Measurements from ENCODE around the gene U2AF1L4. TPM values are rescaled to one million over a fixed set of nuclear protein-coding genes. Genes with fewer than 3 reads are reported as not detected.
"Not testable (repeated sequence)": the region's sequence is repeated elsewhere in the genome, so short reads cannot be mapped to it uniquely, and the experiment has no call there.

Gene U2AF1L4
- polyA plus RNA-seq, 1 donor from 2014 or later, result 57.0 TPM

GRCh38 chr19:35773020-35773806 lies 28.0 kb upstream of the U2AF1L4 start:
- Histone ChIP-seq H3K9me3 (ENCODE audit: low read length) (no peaks in the 10 kb centered on the region), H3K4me2 (ENCODE audit: low read length) (no peak overlapping the region), H3K36me3 (ENCODE audit: insufficient read depth, low read length) (no peaks in the 10 kb centered on the region), H3K9ac (ENCODE audit: low read length) (no peak overlapping the region), H4K20me1 (ENCODE audit: insufficient read depth) (no peaks in the 10 kb centered on the region), H3K9me2 (ENCODE audit: insufficient read depth, low read length) (no peaks in the 10 kb centered on the region), H2AFZ (ENCODE audit: low read depth, low read length) (no peak overlapping the region), H3K79me2 (replicated peaks; ENCODE audit: insufficient read depth, low read length) (peaks cover 24% of the 10 kb centered on the region), H3K4me3 (ENCODE audit: low read length) (no peak overlapping the region), H3F3A (ENCODE audit: insufficient read depth, low read length, poor library complexity, severe bottlenecking) (no peaks in the 10 kb centered on the region), H3K27me3 (ENCODE audit: insufficient read depth, low read depth, low read length) (no peaks in the 10 kb centered on the region), H3K27ac (ENCODE audit: low read length) (no peak overlapping the region)
- no peak for TF ChIP-seq POLR2AphosphoS5 (IDR thresholded peaks at IDR 0.05)

- not testable (repeated sequence) for H3K36me3 ChIP-seq (ENCODE audit: insufficient read depth, low read length); H3K4me2 ChIP-seq (ENCODE audit: low read length); H4K20me1 ChIP-seq (ENCODE audit: insufficient read depth)
Measured at GRCh38 chr19:35772362-35772761, 27.1 kb upstream of the U2AF1L4 start.

GRCh38 chr19:35768082-35768421 lies 22.8 kb upstream of the U2AF1L4 start:
- H3K27ac ChIP-seq (ENCODE audit: low read length), result no peak overlapping the region
- no peaks in the 10 kb centered on the region for H3K36me3 ChIP-seq (ENCODE audit: insufficient read depth, low read length)
- H3K79me2 ChIP-seq (replicated peaks; ENCODE audit: insufficient read depth, low read length), result no peaks in the 10 kb centered on the region
- no peaks in the 10 kb centered on the region for H3K9me3 ChIP-seq (ENCODE audit: low read length)
- no peak overlapping the region for H2AFZ ChIP-seq (ENCODE audit: low read depth, low read length)
- no peaks in the 10 kb centered on the region for H3K9me2 ChIP-seq (ENCODE audit: insufficient read depth, low read length)
- TF ChIP-seq, protein P1, sequence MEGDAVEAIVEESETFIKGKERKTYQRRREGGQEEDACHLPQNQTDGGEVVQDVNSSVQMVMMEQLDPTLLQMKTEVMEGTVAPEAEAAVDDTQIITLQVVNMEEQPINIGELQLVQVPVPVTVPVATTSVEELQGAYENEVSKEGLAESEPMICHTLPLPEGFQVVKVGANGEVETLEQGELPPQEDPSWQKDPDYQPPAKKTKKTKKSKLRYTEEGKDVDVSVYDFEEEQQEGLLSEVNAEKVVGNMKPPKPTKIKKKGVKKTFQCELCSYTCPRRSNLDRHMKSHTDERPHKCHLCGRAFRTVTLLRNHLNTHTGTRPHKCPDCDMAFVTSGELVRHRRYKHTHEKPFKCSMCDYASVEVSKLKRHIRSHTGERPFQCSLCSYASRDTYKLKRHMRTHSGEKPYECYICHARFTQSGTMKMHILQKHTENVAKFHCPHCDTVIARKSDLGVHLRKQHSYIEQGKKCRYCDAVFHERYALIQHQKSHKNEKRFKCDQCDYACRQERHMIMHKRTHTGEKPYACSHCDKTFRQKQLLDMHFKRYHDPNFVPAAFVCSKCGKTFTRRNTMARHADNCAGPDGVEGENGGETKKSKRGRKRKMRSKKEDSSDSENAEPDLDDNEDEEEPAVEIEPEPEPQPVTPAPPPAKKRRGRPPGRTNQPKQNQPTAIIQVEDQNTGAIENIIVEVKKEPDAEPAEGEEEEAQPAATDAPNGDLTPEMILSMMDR (IDR thresholded peaks at IDR 0.05; ENCODE audit: poor library complexity, severe bottlenecking), result no peak
- TF ChIP-seq TAF1 (IDR thresholded peaks at IDR 0.05; ENCODE audit: low read depth) (no peak), POLR2AphosphoS5 (IDR thresholded peaks at IDR 0.05) (no peak), EZH2 (IDR thresholded peaks at IDR 0.05; ENCODE audit: borderline replicate concordance, insufficient read depth, low read length, poor library complexity, severe bottlenecking) (no peak), RAD21 (conservative IDR thresholded peaks at IDR 0.05) (no peak), EP300 (conservative IDR thresholded peaks at IDR 0.05; ENCODE audit: poor library complexity, severe bottlenecking) (no peak), SMC3 (conservative IDR thresholded peaks at IDR 0.05; ENCODE audit: poor library complexity) (no peak), MXI1 (conservative IDR thresholded peaks at IDR 0.05; ENCODE audit: poor library complexity, severe bottlenecking) (no peak), REST (IDR thresholded peaks at IDR 0.05; ENCODE audit: borderline replicate concordance) (no peak)
- H4K20me1 ChIP-seq (ENCODE audit: insufficient read depth), result no peaks in the 10 kb centered on the region
- H3K27me3 ChIP-seq (ENCODE audit: insufficient read depth, low read depth, low read length), result no peaks in the 10 kb centered on the region
- no peak overlapping the region for H3K4me3 ChIP-seq (ENCODE audit: low read length)
- no peak overlapping the region for H3K4me2 ChIP-seq (ENCODE audit: low read length)
- no peak overlapping the region for H3K9ac ChIP-seq (ENCODE audit: low read length)
- H3F3A ChIP-seq (ENCODE audit: insufficient read depth, low read length, poor library complexity, severe bottlenecking), result no peaks in the 10 kb centered on the region

More at GRCh38 chr19:35772362-35772761, 27.1 kb upstream of the U2AF1L4 start:
- not testable (repeated sequence) for H3K27me3 ChIP-seq (ENCODE audit: insufficient read depth, low read depth, low read length); H3K4me3 ChIP-seq (ENCODE audit: low read length); H3K9ac ChIP-seq (ENCODE audit: low read length); H3K27ac ChIP-seq (ENCODE audit: low read length); H3K9me3 ChIP-seq (ENCODE audit: low read length); H2AFZ ChIP-seq (ENCODE audit: low read depth, low read length); H3K9me2 ChIP-seq (ENCODE audit: insufficient read depth, low read length); H3F3A ChIP-seq (ENCODE audit: insufficient read depth, low read length, poor library complexity, severe bottlenecking)
- H3K79me2 ChIP-seq (replicated peaks; ENCODE audit: insufficient read depth, low read length), result peaks cover 17% of the 10 kb centered on the region
